Lower lobe of right lung (tissue), 2 donors: ENCODE measurements around the gene SAV1. TPM values are rescaled to one million over a fixed set of nuclear protein-coding genes. Genes with fewer than 3 reads are reported as not detected.

Source experiments
- ATAC-seq, 2 donors: fragments of 200-7000 bp; cut with Tn5 transposase; one replicate each; pipeline ENCODE4 v1.9.1; 2020 to 2022; ENCODE audit warnings: mild to moderate bottlenecking in 2 of 2, moderate library complexity in 2 of 2
- DNase-seq: peaks from one replicate; pipeline ENCODE4 v3.0.0-alpha.2; 2020
- H3K27ac ChIP-seq: fragments of 200-600 bp; one replicate; pipeline ENCODE4 v1.8.0; 2022
- H3K27me3 ChIP-seq: fragments of 200-600 bp; one replicate; pipeline ENCODE4 v1.8.0; 2022; ENCODE audit warnings: low read depth
- H3K36me3 ChIP-seq: fragments of 200-600 bp; one replicate; pipeline ENCODE4 v1.8.0; 2022; ENCODE audit warnings: mild to moderate bottlenecking
- H3K4me1 ChIP-seq: fragments of 200-600 bp; one replicate; pipeline ENCODE4 v1.8.0; 2022
- H3K4me3 ChIP-seq: fragments of 200-600 bp; one replicate; pipeline ENCODE4 v1.8.0; 2022; ENCODE audit warnings: mild to moderate bottlenecking
- H3K9me3 ChIP-seq: fragments of 200-600 bp; one replicate; pipeline ENCODE4 v1.8.0; 2022
- intact Hi-C: fragments of 100-400 bp; cut with DNase I; formaldehyde crosslinking; loops from one replicate; pipeline ENCODE4 v1.11.0; 2022
- total RNA-seq: library from RNA; stranded (reverse); fragmentation: NEBNext Ultra II Directional; extraction: Animal tissue kit (Norgen Biotek cat#: 25700); gene quantifications from one replicate; pipeline ENCODE4 v1.2.1, GENCODE V29; 2021
- TF ChIP-seq, protein P1 (sequence below): fragments of 200-600 bp; IDR thresholded peaks from one replicate; pipeline ENCODE4 v1.8.0; 2022; ENCODE audit warnings: antibody characterized with exemption, mild to moderate bottlenecking
- donor health status: DM: no; HTN: yes; CAD: no; lungs with severe emphysema.

SAV1 gene
- total RNA-seq, 1 donor from 2014 or later, result 39.3 TPM

DNA sequence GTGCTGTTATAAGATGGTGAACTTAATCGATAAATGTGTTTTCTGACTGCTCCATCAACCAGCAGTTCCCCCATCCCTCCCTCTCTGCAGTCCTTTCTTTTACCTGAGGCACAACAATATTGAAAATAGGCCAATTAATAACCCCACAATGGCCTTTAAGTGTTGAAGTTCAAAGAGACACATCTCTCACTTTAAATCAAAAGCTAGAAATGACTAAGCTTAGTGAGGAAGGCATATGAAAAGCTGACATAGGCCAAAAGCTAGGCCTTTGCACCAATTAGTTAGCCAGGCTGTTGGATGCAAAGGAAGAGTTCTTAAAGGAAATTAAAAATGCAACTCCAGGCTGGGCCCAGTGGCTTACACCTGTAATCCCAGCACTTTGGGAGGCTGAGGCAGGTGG is 43.7 kb downstream of the SAV1 start:
- Histone ChIP-seq H3K4me3 (no peak overlapping the region), H3K36me3 (peaks cover 16% of the 10 kb centered on the region), H3K9me3 (no peaks in the 10 kb centered on the region), H3K27ac (no peak overlapping the region), H3K27me3 (no peaks in the 10 kb centered on the region), H3K4me1 (no peaks in the 10 kb centered on the region)
- intact Hi-C loops, result no loop called here
- DNase-seq (no peak), ATAC-seq (no peak)
- TF ChIP-seq, protein P1, sequence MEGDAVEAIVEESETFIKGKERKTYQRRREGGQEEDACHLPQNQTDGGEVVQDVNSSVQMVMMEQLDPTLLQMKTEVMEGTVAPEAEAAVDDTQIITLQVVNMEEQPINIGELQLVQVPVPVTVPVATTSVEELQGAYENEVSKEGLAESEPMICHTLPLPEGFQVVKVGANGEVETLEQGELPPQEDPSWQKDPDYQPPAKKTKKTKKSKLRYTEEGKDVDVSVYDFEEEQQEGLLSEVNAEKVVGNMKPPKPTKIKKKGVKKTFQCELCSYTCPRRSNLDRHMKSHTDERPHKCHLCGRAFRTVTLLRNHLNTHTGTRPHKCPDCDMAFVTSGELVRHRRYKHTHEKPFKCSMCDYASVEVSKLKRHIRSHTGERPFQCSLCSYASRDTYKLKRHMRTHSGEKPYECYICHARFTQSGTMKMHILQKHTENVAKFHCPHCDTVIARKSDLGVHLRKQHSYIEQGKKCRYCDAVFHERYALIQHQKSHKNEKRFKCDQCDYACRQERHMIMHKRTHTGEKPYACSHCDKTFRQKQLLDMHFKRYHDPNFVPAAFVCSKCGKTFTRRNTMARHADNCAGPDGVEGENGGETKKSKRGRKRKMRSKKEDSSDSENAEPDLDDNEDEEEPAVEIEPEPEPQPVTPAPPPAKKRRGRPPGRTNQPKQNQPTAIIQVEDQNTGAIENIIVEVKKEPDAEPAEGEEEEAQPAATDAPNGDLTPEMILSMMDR, result no peak

DNA sequence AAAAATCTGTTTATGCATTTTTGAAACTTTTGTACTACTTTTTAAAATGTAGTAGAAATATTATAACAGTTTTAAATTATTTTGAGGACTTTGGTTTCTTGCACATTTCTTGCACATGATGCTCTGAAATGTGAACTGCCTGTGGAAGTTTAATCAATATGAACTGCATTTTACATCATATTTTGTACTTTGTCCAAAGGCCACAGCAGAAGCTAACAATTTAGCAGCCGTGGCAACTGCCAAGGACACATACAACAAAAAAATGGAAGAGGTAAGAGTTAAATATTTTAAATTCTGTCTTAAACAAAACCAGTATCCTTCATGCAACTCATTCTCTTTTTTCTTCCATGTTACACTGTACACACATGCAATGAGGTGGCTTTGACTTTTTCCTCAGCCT is 45.1 kb downstream of the SAV1 start:
- Histone ChIP-seq H3K9me3 (no peaks in the 10 kb centered on the region), H3K4me3 (no peak overlapping the region), H3K27me3 (no peaks in the 10 kb centered on the region), H3K27ac (no peak overlapping the region), H3K4me1 (no peaks in the 10 kb centered on the region), H3K36me3 (peaks cover 3% of the 10 kb centered on the region)
- no peak for DNase-seq
- intact Hi-C loops, result no loop called here
- TF ChIP-seq, protein P1, result no peak
- no peak for ATAC-seq

DNA sequence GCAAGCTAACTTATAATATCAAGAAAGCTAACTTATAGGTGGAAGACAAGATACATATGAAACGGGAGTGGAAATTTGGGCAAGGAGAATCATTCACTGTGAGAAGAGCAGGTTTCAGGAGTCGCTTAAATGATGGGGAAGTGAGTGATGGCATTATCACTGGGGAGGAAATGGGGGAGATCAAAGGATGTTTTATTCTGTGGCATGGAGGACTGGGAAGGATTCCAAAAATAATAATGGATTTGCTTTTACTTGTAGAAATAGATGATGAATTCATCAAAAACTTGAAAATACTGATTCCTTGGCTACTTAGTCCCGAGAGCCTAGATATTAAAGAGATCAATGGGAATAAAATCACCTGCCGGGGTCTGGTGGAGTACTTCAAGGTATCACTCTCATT is 47.8 kb downstream of the SAV1 start:
- Histone ChIP-seq H3K4me3 (no peak overlapping the region), H3K36me3 (peaks cover 4% of the 10 kb centered on the region), H3K4me1 (no peaks in the 10 kb centered on the region), H3K9me3 (no peaks in the 10 kb centered on the region), H3K27ac (no peak overlapping the region), H3K27me3 (no peaks in the 10 kb centered on the region)
- ATAC-seq, result no peak
- intact Hi-C loops, result no loop called here
- no peak for DNase-seq
- TF ChIP-seq, protein P1, result no peak

DNA sequence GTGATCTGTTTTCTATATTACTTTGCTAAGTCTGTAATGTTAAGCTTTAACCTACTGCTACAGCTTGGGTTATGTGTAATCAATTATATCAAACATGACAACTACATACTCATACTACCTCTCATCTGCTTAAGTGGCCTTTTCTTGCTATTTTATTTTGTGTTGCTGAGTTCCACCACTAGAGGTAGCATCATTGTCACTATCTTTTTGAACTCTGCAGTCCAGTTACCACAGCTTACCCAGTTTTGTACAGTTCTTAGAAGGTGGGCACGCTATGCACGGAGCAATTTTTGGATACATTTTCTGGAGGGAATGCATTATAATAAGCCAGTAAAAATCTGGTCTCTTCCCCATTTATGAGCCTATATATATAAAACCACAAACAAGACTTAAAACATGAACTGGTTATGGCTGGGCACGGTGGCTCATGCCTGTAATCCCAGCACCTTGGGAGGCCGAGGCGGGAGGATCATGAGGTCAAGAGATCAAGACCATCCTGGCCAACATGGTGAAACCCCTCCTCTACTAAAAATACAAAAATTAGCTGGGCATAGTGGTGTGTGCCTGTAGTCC is 48.5 kb downstream of the SAV1 start:
- no peaks in the 10 kb centered on the region for H3K9me3 ChIP-seq
- no peaks in the 10 kb centered on the region for H3K4me1 ChIP-seq
- H3K36me3 ChIP-seq, result peaks cover 4% of the 10 kb centered on the region
- no peaks in the 10 kb centered on the region for H3K27me3 ChIP-seq
- ATAC-seq (no peak), DNase-seq (no peak)
- no peak overlapping the region for H3K4me3 ChIP-seq
- intact Hi-C loops, result no loop called here
- TF ChIP-seq, protein P1, result peak; percentile 49
- H3K27ac ChIP-seq, result no peak overlapping the region

DNA sequence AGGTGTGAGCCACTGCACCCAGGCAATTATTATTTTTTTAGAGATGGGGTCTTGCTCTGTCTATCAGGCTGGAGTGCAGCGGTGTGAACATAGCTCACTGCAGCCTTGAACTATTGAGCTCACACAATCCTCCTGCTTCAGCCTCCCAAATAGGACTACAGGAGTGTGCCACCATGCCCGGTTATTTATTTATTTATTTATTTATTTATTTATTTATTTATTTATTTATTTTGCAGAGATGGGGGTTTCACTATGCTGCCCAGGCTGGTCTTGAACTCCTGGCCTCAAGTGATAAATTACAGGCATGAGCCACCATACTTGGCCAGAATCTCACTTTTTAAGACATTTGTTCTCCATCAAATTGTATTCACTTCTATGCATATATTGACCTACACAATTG is 51.8 kb downstream of the SAV1 start:
- ATAC-seq (no peak), DNase-seq (no peak)
- TF ChIP-seq, protein P1, result no peak
- H3K27ac ChIP-seq, result no peak overlapping the region
- no peak overlapping the region for H3K4me3 ChIP-seq
- peaks cover 9% of the 10 kb centered on the region for H3K36me3 ChIP-seq
- intact Hi-C loops, result no loop called here
- no peaks in the 10 kb centered on the region for H3K9me3 ChIP-seq
- H3K27me3 ChIP-seq, result no peaks in the 10 kb centered on the region
- no peaks in the 10 kb centered on the region for H3K4me1 ChIP-seq
